HG02938 (cell line): ENCODE data around the gene COG3.

Source experiments
- ATAC-seq: cut with Tn5 transposase; IDR thresholded peaks from one replicate; pipeline ENCODE4 v1.9.1; 2021; ENCODE audit warnings: mild to moderate bottlenecking, moderate library complexity; ENCODE audit not compliant: unreplicated experiment

Gene COG3

DNA sequence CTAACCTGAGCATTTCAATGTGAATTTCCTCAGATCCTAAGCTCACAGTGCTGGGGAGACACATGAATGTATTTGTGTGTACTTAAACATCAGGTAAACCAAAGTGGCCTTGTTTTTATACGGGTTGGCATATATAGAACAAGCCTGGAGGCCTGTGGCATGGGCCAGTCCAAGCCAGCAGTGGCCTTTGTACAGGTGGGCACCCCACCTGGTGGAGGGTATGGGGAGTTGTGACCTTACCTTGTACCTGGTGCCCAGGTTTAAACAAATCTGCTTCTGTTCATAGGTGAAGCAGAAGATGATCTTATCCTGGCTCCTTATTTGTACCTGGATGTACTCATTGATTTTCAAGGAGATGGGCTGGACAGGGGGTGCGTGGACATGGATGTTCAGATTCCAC lies 79.8 kb downstream of the COG3 start:
- no peak for ATAC-seq

DNA sequence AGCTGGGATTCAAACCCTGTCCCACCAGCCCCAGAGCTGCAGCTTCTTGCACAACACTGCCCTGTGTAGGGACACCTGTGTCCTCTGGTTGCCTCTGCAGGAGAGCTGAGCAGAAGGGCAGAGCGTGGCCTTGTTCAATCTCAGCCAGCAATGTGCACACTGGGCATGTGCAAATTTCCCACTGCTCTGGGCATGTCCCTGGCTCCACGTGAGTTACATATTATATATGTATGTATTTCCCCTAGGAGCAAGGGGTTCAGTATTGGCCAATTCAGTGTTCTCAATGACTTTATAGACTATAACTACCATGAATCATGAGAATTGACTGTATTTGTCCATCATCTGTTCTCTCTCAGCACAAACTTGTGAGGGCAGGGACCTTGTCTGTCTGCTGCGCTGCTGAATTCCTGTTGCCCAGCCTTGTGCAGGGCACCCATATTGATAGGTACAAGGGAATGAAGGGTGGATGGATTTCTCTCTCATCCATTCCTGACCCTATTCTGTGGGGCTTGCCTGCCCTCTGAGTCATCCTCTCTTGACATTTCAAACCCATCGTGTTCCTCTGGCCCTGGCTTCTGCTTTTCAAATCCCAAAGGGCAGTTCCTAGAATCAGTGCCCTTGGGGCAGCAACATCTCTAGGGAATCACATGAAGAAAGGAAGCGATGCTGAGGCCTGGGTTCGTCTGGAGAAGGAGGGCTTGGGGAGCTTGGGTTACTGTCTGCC lies 81.1 kb downstream of the COG3 start:
- ATAC-seq = no peak

DNA sequence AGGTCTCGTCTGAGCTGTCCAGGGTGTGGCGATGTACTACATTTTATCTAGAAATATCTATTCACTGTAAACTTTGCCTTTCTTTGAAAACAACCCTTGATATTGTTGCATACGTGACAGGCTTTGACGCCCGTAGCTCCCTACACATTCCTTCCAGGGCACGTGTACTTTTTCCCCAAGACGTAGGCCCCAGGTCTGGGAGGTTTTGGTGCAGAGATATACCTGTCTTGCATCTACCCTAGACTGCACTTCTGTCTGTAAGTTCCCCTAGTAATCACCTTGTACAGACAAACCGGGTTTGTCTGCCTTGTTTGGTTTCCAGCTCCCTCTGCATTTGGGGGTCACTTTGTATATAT lies 81.6 kb downstream of the COG3 start:
- ATAC-seq = no peak

DNA sequence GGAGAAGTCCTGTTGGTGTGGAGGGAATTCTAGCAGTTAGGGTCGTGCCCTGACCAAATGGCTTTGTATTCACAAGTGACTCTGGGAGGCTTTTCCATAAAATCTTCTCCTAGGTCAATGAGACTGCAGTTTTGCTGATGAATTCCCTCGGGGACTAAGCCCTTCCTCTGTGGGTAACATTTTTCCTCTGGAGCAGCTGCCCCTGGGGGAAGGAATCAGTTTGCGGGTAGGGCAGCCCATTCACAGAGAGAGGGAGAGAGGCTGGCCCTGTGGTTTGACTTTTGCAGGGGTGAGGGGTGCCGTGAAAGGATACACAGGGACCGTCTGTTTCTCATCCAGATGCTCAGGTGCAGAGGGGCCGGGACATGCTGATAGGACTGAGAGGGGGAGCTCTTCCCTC lies 83.5 kb downstream of the COG3 start:
- no peak for ATAC-seq

DNA sequence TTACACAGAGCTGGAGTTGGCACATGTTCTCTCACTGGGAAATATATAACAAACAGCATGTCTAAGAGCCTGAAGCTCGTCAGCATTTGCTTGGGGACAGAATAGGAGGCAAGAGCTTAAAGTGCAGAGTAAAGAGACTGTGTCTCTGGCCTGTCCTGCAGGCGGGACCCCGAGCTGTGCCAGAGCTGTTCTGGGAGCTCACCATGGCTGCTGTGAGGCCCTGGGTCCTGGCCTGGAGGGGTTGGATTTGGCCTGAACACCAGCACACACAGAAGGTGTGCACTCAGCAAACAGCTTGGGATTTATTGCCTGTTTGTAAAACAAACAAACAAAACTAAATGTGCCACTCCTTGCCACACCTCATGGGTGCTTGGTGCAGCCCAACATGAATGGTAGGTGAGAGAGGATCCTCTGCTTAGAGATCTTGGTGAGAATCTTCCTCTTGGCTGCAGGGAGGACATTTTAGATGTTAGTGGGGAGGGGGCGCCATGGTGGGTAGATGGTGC lies 89.9 kb downstream of the COG3 start:
- no peak for ATAC-seq

DNA sequence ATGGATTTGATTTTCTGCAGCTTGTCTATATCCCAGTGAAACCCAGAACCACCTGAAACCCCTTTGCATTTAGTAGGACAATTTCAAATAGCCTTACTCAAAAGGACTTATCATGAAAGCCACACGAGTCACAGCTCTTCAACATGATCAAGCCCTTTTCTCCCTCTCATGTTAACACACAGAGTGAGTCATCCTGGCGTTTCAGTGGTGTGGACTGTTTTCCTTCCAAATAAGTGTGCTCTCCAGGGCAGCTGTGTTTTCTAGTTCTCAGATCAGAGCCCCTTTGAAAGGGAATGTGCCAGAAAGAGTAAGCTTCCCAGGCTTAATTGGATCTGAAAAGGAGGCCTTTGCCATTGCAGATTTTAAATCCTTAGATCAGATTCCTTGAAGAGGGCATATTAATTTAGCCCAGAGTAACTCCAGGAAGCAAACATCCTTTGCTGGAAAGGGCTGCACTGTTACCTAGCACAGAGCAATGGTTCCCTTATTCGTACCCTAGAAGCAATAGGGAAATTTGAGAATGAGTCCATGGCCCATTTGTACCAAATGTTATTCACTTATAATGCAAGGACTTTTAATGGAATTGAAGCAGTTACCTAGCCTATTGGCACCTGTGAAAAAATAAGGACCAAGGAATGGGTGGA lies 99.5 kb downstream of the COG3 start:
- ATAC-seq = no peak

DNA sequence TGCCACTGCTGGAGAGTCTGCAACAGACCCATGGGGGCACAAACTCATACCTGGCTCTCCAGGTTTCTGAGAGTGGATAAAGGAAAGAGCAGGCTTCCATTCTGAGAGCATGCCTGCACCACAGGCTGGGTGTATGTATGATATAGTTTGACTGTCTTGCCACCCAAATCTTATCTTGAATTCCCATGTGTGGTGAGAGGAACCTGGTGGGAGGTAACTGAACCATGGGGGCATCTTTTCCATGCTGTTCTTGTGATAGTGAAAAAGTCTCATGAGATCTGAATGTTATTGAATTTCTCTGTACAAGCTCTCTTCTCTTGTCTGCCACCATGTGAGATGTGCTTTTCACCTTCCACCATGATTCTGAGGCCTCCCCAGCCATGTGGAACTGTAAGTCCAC lies 100.6 kb downstream of the COG3 start:
- no peak for ATAC-seq

DNA sequence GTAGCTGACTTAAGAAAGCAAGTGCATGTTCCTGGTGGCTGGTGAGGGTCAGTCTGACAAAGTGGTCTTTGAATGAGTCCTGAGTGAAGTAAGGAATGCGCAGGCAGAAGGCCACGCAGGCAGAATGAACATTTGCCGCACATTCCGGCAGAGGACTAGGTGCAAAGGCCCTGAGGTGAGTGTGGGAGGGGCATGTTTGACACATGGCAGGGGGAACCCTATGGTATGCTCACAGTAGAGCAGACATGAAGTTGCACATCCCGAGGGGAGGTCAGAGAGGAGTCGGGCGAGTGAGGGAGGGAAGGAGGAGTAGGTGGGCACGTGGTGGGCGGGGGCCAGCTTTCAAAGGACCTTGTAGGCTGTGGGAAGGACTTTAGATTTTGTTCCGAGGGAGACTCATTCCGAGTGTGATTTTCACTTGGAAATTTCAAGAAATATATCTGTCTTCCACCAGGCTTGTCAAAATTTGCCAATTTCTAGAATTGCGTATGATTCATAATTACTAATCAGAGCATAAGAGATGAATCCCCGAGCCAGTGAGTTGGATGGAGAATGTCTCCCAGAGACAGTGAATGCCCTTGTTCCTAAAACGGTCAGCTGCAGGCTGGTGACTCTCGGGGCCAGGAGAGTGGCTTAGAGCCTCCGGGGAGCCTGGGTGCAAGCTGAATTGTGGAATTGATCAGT lies 110.5 kb downstream of the COG3 start:
- ATAC-seq = no peak

DNA sequence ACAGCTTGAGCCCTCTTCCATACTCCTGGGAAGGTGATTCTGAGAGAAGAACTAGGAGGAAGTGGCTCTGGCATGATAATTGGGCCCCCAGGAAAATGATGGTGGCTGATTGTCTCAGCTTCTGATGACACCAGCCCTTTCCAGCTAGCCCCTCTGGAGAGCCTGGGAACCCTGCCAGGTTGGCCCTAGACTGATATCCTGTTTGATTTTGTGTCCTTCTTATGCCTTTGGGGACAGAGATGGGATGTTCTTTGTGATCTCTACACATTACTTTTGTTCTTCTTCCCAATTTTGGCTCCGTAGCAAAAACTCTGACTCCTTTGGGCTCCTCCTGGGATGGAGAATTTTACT lies 111.1 kb downstream of the COG3 start:
- ATAC-seq = no peak

DNA sequence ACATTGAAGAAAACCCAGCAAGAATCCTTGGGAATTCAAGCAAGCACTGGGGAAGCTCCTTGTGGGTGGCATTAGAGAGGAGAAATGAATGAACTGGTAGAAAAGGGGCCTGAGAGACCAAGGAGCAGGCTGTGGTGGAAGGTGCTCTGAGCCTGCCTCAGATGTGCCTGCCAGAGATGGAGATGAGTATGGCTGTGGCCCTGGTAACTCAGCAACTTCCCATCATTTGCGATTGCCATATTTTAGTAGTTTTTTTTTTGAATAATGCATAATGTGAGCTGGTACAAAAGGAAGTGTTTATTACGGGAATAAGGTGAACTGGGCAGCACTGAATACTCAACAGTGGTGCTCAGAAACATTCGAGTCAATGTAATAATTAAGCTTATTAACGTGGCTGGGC lies 111.7 kb downstream of the COG3 start:
- ATAC-seq = no peak

DNA sequence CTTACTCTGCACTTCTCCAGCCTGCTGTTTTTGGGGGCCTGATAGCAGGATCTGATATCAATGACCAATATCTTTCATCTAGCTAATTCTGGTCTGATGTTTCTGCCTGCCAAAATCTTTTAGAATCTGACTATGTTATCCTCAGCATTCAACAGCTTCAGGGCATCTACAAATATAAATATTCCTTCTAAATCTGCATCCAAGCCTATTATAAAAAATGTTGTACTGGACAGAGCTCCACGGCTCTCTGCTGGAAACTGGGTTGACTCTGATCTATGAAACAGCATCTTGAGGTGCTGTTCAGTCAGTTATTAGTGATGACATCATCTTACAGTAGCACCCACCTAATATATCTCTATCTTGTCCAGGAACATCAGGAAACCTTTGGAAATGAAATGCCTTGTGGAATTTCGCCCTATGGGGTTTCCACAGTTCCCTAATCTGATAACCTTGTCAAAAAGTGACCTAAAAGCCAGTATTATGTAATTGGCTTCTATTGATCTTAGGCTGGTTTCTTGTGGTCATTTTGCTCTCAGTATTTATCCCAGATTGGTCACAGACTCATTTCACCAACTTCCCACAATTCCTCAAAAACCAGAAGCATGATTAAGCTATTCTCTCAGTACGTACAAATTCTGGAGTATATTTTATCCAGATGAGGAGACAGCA lies 117.8 kb downstream of the COG3 start:
- no peak for ATAC-seq

DNA sequence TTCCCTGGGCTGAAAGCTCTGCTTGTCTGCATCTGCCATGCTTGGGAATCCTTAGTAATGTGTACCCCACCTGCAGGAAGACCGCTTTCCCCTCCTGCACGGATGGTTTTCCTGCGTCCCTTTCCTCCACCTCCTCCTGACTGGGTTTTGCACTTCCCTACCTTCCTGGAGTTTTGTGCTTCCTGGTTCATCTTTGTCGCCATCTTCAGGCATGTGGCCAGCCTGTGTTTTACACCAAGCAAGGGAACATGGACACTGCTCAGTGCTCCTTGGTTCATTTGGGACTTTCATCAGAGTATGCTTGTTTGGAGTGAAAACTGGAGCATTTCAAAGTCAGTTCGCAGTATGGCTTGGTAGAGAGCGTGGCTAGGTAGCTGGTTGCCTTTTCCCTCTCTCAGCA lies 120.1 kb downstream of the COG3 start:
- ATAC-seq = no peak
